GM12864 (cell line): Measurements from ENCODE around the gene TGM2.

Source experiments
- DNase-seq: peaks from one replicate; pipeline ENCODE4 v3.0.0-alpha.2; 2011; ENCODE audit warnings: low read depth
- H3K4me3 ChIP-seq: 2 replicates; pipeline ENCODE4 v1.5.1; 2011; ENCODE audit warnings: mild to moderate bottlenecking, low read depth, low read length, control low read depth
- CTCF ChIP-seq: IDR thresholded peaks from 2 replicates; pipeline ENCODE4 v1.5.1; 2011; ENCODE audit warnings: low read depth, mild to moderate bottlenecking, moderate library complexity, low read length, control low read depth, inconsistent platforms; ENCODE audit errors: missing control alignments

The TGM2 gene

GRCh38 chr20:38165089-38165965 is at the start of gene TGM2:
TGM2 (minus strand) TSS chr20:38165270; CDS start chr20:38165198, 72 bp downstream.
- DNase-seq = no peak
- H3K4me3 ChIP-seq = peak within 1 kb of the TSS; percentile 34
- TF ChIP-seq CTCF = peak; percentile 86

GRCh38 chr20:38214256-38215193 is 49.5 kb upstream of the TGM2 start:
- H3K4me3 ChIP-seq = no peak overlapping the region
- TF ChIP-seq CTCF = peak; percentile 18
- DNase-seq = no peak

- no peak for TF ChIP-seq CTCF
- H3K4me3 ChIP-seq = no peak overlapping the region
- no peak for DNase-seq
Measured at GRCh38 chr20:38213607-38213940, 48.5 kb upstream of the TGM2 start.

- TF ChIP-seq CTCF = no peak
- no peak for DNase-seq
- no peak overlapping the region for H3K4me3 ChIP-seq
Measured at GRCh38 chr20:38212806-38213606, 47.9 kb upstream of the TGM2 start.

- no peak for TF ChIP-seq CTCF
- no peak for DNase-seq
- no peak overlapping the region for H3K4me3 ChIP-seq
Measured at GRCh38 chr20:38211200-38212097, 46.4 kb upstream of the TGM2 start.

- DNase-seq = no peak
- TF ChIP-seq CTCF = no peak
Measured at GRCh38 chr20:38210741-38211140, 45.7 kb upstream of the TGM2 start.

More at GRCh38 chr20:38210741-38211140, 45.7 kb upstream of the TGM2 start:
- H3K4me3 ChIP-seq = no peak overlapping the region
